GM21526 (cell line): ENCODE data around the gene SNTG2.

ENCODE experiments used
- ATAC-seq: cut with Tn5 transposase; IDR thresholded peaks from one replicate; pipeline ENCODE4 v1.9.1; 2021; ENCODE audit warnings: moderate library complexity; ENCODE audit not compliant: unreplicated experiment, low FRiP score

The SNTG2 gene

DNA sequence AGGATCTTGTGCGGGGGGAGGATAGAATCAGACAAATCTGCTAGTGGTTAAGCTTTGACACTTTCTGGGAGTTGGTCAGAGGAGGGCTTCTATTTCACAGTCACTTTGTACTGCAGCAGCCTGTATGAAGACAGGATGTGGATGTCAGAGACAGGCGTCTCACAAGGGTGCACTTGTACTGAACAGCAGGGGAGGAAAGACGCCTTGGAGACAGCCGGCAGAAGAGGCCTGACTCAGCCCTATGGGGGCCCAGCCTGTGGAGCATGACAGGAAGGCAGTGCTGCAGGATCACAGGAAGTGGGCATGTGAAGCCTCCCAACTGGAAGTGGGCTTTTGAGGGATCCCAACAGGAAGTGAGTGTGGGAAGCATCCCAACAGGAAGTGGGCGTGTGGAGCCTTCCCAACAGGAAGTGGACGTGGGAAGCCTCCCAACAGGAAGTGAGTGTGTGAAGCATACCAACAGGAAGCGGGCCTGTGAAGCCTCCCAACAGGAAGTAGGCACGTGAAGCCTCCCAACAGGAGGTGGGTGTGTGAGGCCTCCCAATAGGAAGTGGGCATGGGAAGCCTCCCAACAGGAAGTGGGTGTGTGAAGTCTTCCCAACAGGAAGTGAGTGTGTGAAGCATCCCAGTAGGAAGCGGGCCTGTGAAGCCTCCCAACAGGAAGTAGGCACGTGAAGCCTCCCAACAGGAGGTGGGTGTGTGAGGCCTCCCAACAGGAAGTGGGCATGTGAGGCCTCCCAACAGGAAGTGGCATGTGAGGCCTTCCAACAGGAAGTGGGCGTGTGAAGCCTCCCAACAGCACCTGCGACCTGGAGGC lies 212.3 kb downstream of the SNTG2 start:
- ATAC-seq, result no peak

DNA sequence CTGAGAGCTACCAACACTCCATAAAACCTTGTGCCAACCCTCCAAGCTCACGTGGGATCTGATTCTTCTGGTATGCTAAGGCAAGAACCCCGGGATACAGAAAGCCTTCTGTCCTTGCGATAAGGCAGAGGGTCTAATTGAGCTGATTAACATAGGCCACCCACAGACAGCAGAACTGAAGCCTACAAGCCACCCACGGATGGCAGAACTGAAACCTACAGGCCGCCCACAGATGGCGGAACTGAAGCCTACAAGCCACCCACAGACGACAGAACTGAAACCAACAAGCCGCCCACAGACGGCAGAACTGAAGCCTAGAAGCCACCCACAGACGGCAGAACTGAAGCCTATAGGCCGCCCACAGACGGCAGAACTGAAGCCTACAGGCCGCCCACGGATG lies 216.3 kb downstream of the SNTG2 start:
- no peak for ATAC-seq

- ATAC-seq, result no peak
These were observed 218.2 kb downstream of the SNTG2 start for GRCh38 chr2:1168846-1169245.

- no peak for ATAC-seq
These were observed 218.8 kb downstream of the SNTG2 start for GRCh38 chr2:1169291-1169949.

DNA sequence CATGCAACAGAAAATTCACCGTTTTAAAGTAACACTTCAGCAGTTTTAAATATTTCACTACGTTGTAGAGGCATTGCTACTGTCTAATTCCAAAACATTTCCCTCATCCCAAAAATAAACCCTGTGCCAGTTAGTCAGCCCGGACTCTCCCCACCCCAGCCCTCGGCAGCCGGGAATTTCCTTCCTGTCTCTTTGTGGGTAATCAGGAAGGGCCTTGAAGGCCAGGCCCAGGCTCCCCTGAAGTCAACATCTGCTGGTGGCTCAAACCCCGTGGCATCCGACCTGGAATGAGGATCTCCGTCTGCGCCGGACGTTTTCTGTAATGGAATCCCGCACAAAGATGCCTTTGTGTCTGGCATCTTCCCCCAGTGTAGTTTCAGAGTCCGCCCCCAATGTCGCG lies 219.6 kb downstream of the SNTG2 start:
- ATAC-seq, result no peak

GRCh38 chr2:1170711-1171110 lies 220.1 kb downstream of the SNTG2 start:
- no peak for ATAC-seq

GRCh38 chr2:1173528-1173927 lies 222.9 kb downstream of the SNTG2 start:
- ATAC-seq, result no peak

DNA sequence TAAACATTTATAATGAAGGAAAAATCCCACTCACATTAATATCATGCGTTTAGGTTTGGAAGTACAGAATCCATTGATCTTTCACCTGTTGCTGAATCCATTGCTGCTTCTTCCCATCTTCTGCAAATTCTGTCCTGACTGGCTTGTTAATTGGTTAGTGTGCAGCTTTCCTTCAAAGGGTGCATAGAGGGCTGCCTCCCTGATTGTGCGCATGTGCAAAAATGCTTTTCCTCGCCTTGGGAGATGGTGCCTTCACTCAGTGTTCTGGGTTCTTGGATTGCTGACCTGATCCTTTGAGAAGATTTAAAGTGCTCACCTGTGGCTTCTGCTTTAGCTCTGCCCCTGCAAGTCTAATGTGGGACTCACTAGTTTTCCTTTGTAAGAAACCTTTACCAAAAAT lies 231.2 kb downstream of the SNTG2 start:
- no peak for ATAC-seq

DNA sequence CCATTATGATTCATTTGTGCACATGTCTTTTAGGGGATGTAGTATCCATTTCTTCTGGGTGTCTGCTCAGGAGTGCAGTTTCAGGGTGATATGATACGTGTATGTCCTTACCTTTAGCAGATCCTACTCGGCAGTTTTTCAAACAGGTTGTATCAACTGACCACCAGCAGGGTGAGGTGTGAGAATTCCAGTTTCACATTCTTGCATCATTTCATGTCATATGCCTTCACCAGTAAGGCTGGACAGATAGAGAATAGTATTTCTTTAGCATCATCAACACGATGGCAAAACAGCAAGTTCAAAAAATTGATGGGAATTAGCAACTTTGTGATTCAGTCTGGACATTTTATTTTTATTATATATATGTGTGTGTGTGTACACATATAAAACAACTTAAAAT lies 232.7 kb downstream of the SNTG2 start:
- no peak for ATAC-seq

DNA sequence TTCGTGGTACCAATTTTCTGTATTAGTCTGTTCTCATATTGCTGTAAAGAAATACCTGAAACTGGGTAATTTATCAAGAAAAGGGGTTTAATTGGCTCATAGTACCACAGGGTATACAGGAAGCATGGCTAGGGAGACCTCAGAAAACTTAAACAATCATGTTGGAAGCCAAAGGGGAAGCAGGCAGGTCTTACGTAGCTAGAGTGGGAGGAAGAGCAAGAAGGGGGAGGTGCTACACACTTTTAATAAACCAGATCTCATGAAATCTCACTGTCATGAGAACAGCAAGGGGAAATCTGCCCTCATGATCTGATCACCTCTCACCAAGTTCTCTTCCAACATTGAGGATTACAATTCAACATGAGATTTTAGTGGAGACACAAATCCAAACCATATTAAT lies 235.8 kb downstream of the SNTG2 start:
- no peak for ATAC-seq

- no peak for ATAC-seq
These were observed 236.5 kb downstream of the SNTG2 start for GRCh38 chr2:1187189-1187588.

DNA sequence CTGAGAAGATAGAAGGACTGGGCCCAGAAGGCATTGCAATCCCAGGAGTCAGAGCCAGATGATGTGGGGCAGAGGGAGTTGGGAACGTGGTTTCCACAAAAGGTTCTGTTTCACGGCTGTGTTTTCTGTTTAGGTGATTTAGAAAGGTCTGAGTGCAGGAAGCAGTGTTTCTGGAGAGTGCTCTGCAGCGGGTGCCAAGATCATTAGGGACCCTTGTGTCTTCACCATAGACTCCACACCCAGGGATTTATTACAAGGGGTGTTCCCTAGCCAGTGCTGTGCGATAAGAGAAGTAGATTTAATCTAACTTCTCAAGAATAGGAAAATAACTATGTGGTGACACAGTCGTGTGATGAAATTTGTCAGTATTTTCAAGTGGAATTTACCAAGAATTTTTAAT lies 241.5 kb downstream of the SNTG2 start:
- ATAC-seq, result no peak

DNA sequence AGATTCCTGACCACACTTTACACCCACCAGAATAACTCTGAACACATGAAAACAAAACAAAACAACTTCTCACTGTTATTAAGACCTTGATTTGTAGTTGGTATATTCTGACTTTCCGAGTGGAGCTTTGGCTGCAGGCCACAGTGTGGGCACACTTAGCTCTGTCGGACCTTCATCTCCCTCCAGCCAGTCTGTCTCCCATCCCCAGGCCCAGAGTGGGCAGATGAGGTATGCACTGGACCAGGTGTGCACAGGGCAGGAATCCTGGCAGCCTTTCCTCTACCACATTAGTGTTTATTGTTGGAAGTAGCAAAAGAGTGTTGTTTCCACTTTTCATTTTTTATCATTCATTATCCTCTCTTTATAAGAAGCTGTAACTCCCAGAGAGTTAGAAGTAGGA lies 243.2 kb downstream of the SNTG2 start:
- ATAC-seq, result no peak

- no peak for ATAC-seq
These were observed 253.1 kb downstream of the SNTG2 start for GRCh38 chr2:1203772-1204171.

- no peak for ATAC-seq
These were observed 255.2 kb downstream of the SNTG2 start for GRCh38 chr2:1205853-1206252.

DNA sequence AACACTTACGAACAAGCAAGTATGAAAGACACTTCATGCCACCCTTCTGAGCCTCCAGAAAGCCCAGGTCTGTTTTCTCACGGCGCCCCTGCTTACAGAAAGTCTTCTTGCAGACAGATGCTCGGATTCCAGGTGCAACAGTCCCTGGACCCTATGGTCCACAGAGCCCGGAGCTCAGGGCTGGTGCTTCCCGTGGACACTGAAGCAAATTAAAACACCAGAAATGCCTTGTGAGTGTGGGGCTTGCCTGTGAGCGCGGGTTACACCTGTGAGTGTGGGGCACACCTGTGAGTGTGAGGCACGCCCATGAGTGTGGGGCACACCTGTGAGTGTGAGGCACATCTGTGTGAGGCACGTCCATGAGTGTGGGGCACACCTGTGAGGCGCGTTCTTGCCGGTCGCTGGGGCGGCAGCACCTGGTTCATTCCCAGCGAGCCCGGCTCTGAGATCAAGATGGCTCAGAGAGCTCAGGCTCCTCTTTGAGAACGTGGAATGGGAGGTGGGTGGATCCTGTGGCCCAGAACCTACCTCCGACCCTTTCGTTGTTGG lies 257.4 kb downstream of the SNTG2 start:
- no peak for ATAC-seq

DNA sequence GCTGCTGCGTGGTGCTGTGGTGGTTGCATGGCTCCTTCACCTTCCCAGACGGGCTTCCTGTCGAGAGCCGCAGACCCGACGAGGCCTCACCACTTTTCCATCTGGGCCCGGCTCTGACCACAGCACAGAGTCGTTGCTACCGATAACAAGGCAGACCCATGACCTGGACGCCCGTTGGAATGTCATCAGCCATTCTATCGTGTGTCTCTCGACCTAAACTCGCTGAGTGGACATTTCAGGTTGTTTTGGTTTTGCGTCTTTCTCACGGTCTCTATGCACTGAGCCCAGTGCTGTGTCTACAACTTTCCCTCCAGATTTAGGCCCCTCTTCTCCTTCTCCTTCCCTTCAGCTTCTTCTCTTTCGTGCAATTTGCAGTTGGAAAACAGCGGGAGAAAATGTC lies 257.9 kb downstream of the SNTG2 start:
- no peak for ATAC-seq

GRCh38 chr2:1209246-1209645 lies 258.6 kb downstream of the SNTG2 start:
- no peak for ATAC-seq

- ATAC-seq, result no peak
These were observed 259.1 kb downstream of the SNTG2 start for GRCh38 chr2:1209761-1210160.

GRCh38 chr2:1210352-1210751 lies 259.7 kb downstream of the SNTG2 start:
- ATAC-seq, result no peak

DNA sequence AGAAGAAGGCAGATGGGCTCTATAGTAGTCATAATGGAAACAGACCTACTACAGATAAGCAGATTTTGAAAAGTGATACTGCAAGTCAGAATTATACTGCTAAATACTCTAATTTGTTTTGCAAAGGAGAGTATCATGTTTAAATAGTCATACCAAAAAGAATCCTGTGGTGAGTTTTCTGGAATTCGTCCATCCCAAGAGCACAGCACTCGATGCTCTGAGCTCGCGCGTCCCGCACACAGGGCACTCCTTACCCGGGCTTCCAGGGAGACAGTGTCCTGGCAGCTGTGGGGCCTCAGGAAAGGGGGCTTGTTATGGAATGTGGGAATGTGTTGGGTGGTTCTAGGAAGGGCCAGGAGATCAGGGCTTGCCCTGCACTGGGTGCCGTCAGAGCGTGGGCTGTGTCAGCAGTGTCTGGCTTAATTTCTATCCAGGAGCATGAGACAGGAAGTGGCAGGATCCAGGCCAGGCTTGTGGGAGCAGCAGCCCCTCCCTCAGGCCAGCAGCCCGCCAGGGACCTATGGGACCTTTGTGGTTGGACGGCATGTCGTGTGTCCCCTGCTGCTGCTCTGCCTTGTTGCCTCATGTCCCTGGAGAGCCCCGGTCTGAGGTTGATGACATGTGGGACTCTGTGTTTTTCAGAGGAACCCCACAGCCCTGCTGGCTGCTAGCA lies 269.4 kb downstream of the SNTG2 start:
- no peak for ATAC-seq
